ENCODE measurements around the gene CCDC186.

The CCDC186 gene

GRCh38 chr10:114207349-114207748, 33.3 kb upstream of the CCDC186 start:
- no peak for TF ChIP-seq CTCF (IDR thresholded peaks at IDR 0.05; ENCODE audit: extremely low read depth, missing control alignments)
- no peak for DNase-seq (ENCODE audit: low spot score)

- DNase-seq (ENCODE audit: low spot score) = no peak
- TF ChIP-seq CTCF (IDR thresholded peaks at IDR 0.05; ENCODE audit: extremely low read depth, missing control alignments) = no peak
These were observed 32.9 kb upstream of the CCDC186 start for GRCh38 chr10:114206902-114207301.

GRCh38 chr10:114202812-114203211, 28.8 kb upstream of the CCDC186 start:
- TF ChIP-seq CTCF (IDR thresholded peaks at IDR 0.05; ENCODE audit: extremely low read depth, missing control alignments) = no peak
- no peak for DNase-seq (ENCODE audit: low spot score)

GRCh38 chr10:114199239-114199638, 25.2 kb upstream of the CCDC186 start:
- no peak for TF ChIP-seq CTCF (IDR thresholded peaks at IDR 0.05; ENCODE audit: extremely low read depth, missing control alignments)
- DNase-seq (ENCODE audit: low spot score) = no peak

GRCh38 chr10:114195079-114195478, 21.1 kb upstream of the CCDC186 start:
- no peak for DNase-seq (ENCODE audit: low spot score)
- TF ChIP-seq CTCF (IDR thresholded peaks at IDR 0.05; ENCODE audit: extremely low read depth, missing control alignments) = no peak

GRCh38 chr10:114189700-114190099, 15.7 kb upstream of the CCDC186 start:
- no peak for TF ChIP-seq CTCF (IDR thresholded peaks at IDR 0.05; ENCODE audit: extremely low read depth, missing control alignments)
- DNase-seq (ENCODE audit: low spot score) = no peak

- no peak for DNase-seq (ENCODE audit: low spot score)
- TF ChIP-seq CTCF (IDR thresholded peaks at IDR 0.05; ENCODE audit: extremely low read depth, missing control alignments) = no peak
These were observed 14.9 kb upstream of the CCDC186 start for GRCh38 chr10:114188900-114189299.

Data from GM20000 (cell line).